Prostate gland (tissue), 2 donors: ENCODE results near the gene IKZF1.

Experiments used
- POLR2AphosphoS5 ChIP-seq: sonication (generic); formaldehyde crosslinking; IDR thresholded peaks from one replicate; pipeline ENCODE4 v1.6.1; 2017; ENCODE audit warnings: antibody characterized with exemption
- TF ChIP-seq, protein P1 (sequence below), 4 experiments: fragments of 200-600 bp in 2 of 4; fragments of 450-650 bp in 2 of 4; sonication (generic) in 2 of 4; IDR thresholded peaks; 1 replicate in 3 of 4; 2 replicates in 1 of 4; pipeline ENCODE4 v1.5.1; 2016 to 2019; ENCODE audit warnings: antibody characterized with exemption in 4 of 4, mild to moderate bottlenecking in 2 of 4, moderate library complexity in 2 of 4

DNA sequence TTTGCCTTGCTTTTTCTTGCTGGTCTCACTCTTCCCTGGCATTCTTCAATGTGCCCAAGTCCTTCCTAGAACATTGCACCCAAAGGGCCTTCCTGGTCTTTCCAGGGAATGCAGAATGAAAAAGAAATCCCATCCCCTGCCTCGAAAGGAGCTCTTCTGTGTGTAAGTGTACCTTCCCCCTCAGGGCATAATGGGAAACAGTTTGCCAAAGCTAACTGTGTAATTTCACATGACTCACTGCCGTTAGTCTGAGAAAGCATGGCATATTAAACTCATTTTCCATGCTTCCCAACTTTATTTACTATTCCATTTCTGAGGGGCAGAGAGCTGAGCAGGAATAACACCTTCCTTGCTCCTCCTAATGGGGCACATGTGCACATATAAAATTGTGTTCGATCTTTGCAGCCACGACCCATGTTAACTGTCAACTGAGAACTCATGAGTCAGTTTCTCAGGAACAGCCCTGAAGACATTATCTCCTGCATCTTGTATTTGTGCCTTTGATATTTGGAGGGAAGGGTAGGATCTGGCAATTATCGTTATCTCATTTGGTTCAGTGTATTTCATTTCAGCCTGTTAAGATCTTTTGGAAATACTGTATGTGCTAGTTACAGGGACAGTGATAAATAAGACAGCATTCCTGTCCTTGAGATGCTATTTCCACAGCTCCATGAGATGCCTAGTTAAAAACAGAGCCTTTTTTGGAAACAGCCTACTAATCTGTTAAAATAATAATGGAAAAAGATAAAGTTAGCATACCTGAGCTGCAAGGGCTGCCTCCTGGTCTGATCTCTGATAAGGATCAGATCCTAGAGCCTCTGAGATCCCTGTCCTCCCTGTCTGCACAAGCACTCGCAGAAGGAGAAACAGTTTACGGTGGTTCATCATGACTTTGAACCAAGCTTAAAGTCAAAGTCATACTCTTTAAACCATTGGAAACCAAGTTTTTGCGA lies 42.3 kb downstream of the IKZF1 start:
- TF ChIP-seq, protein P1, sequence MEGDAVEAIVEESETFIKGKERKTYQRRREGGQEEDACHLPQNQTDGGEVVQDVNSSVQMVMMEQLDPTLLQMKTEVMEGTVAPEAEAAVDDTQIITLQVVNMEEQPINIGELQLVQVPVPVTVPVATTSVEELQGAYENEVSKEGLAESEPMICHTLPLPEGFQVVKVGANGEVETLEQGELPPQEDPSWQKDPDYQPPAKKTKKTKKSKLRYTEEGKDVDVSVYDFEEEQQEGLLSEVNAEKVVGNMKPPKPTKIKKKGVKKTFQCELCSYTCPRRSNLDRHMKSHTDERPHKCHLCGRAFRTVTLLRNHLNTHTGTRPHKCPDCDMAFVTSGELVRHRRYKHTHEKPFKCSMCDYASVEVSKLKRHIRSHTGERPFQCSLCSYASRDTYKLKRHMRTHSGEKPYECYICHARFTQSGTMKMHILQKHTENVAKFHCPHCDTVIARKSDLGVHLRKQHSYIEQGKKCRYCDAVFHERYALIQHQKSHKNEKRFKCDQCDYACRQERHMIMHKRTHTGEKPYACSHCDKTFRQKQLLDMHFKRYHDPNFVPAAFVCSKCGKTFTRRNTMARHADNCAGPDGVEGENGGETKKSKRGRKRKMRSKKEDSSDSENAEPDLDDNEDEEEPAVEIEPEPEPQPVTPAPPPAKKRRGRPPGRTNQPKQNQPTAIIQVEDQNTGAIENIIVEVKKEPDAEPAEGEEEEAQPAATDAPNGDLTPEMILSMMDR (IDR thresholded peaks at IDR 0.05): no peak
- no peak for TF ChIP-seq POLR2AphosphoS5
